WTC11 (cell line): ENCODE results near the gene SEC24A.

Source experiments
- ATF1 ChIP-seq: sonication (generic); formaldehyde crosslinking; IDR thresholded peaks from 2 replicates; pipeline ENCODE4 v1.8.1; 2023; ENCODE audit warnings: mild to moderate bottlenecking, moderate library complexity, missing genetic modification reagents
- CTCF ChIP-seq: fragments of 200-600 bp; IDR thresholded peaks from 2 replicates; pipeline ENCODE4 v1.8.0; 2022; ENCODE audit warnings: antibody characterized with exemption
- ELF4 ChIP-seq: sonication (generic); formaldehyde crosslinking; IDR thresholded peaks from 2 replicates; pipeline ENCODE4 v1.8.1; 2022; ENCODE audit warnings: low read depth, mild to moderate bottlenecking, moderate library complexity, missing genetic modification reagents
- ESRRA ChIP-seq: sonication (generic); formaldehyde crosslinking; IDR thresholded peaks from 2 replicates; pipeline ENCODE4 v1.8.1; 2022; ENCODE audit warnings: mild to moderate bottlenecking, missing genetic modification reagents, borderline replicate concordance
- GABPB1 ChIP-seq: sonication (generic); formaldehyde crosslinking; IDR thresholded peaks from 2 replicates; pipeline ENCODE4 v1.8.1; 2023; ENCODE audit warnings: mild to moderate bottlenecking, missing genetic modification reagents
- HMGXB4 ChIP-seq: sonication (generic); formaldehyde crosslinking; IDR thresholded peaks from 2 replicates; pipeline ENCODE4 v1.8.1; 2023; ENCODE audit warnings: mild to moderate bottlenecking, moderate library complexity, missing genetic modification reagents
- MAX ChIP-seq: sonication (generic); formaldehyde crosslinking; IDR thresholded peaks from 2 replicates; pipeline ENCODE4 v1.8.0; 2022; ENCODE audit warnings: mild to moderate bottlenecking, missing genetic modification reagents
- ZNF121 ChIP-seq: sonication (generic); formaldehyde crosslinking; IDR thresholded peaks from 2 replicates; pipeline ENCODE4 v1.8.0; 2023; ENCODE audit warnings: missing genetic modification reagents
- TF ChIP-seq, protein P1 (sequence below): sonication (generic); formaldehyde crosslinking; IDR thresholded peaks from 2 replicates; pipeline ENCODE4 v1.8.1; 2023; ENCODE audit warnings: mild to moderate bottlenecking, missing genetic modification reagents, moderate library complexity
- TF ChIP-seq, protein P2 (sequence below): sonication (generic); formaldehyde crosslinking; IDR thresholded peaks from 2 replicates; pipeline ENCODE4 v1.8.1; 2022; ENCODE audit warnings: low read depth, missing genetic modification reagents, borderline replicate concordance

GRCh38 chr5:134732819-134733218 lies 84.2 kb downstream of the SEC24A start:
- TF ChIP-seq MAX (CRISPR knock-in tag) (no peak), CTCF (no peak), ZNF121 (no peak), HMGXB4 (CRISPR knock-in tag) (no peak), GABPB1 (CRISPR knock-in tag) (no peak), ATF1 (no peak), ELF4 (no peak), ESRRA (no peak)
- TF ChIP-seq, protein P1, sequence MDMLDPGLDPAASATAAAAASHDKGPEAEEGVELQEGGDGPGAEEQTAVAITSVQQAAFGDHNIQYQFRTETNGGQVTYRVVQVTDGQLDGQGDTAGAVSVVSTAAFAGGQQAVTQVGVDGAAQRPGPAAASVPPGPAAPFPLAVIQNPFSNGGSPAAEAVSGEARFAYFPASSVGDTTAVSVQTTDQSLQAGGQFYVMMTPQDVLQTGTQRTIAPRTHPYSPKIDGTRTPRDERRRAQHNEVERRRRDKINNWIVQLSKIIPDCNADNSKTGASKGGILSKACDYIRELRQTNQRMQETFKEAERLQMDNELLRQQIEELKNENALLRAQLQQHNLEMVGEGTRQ, result no peak
- TF ChIP-seq, protein P2, sequence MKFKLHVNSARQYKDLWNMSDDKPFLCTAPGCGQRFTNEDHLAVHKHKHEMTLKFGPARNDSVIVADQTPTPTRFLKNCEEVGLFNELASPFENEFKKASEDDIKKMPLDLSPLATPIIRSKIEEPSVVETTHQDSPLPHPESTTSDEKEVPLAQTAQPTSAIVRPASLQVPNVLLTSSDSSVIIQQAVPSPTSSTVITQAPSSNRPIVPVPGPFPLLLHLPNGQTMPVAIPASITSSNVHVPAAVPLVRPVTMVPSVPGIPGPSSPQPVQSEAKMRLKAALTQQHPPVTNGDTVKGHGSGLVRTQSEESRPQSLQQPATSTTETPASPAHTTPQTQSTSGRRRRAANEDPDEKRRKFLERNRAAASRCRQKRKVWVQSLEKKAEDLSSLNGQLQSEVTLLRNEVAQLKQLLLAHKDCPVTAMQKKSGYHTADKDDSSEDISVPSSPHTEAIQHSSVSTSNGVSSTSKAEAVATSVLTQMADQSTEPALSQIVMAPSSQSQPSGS (CRISPR knock-in tag), result no peak
